GM12873 (cell line): ENCODE data around the gene CIZ1.

Experiments
- CTCF ChIP-seq: IDR thresholded peaks from 2 replicates; pipeline ENCODE4 v1.5.1; 2012; ENCODE audit warnings: low read depth, mild to moderate bottlenecking, moderate library complexity, low read length, control low read depth; ENCODE audit not compliant: insufficient read depth; ENCODE audit errors: missing control alignments

Gene CIZ1

GRCh38 chr9:128181480-128181879 lies 9.9 kb downstream of the CIZ1 start:
- TF ChIP-seq CTCF, result peak; percentile 32

- no peak for TF ChIP-seq CTCF
These were observed 10.9 kb downstream of the CIZ1 start for GRCh38 chr9:128180447-128180846.

- TF ChIP-seq CTCF, result no peak
These were observed 11.4 kb downstream of the CIZ1 start for GRCh38 chr9:128180001-128180400.

GRCh38 chr9:128178806-128179431 lies 12.5 kb downstream of the CIZ1 start:
- no peak for TF ChIP-seq CTCF

GRCh38 chr9:128175726-128176125 lies 15.6 kb downstream of the CIZ1 start:
- no peak for TF ChIP-seq CTCF

GRCh38 chr9:128175102-128175563 lies 16.2 kb downstream of the CIZ1 start:
- TF ChIP-seq CTCF, result no peak

- no peak for TF ChIP-seq CTCF
These were observed 17.3 kb downstream of the CIZ1 start for GRCh38 chr9:128174062-128174461.
